Naive B cell (primary cell): ENCODE measurements around the gene LHFPL6. TPM values are rescaled to one million over a fixed set of nuclear protein-coding genes. Genes with fewer than 3 reads are reported as not detected.

Experiments used
- ATAC-seq, 2 donors: fragments of 150-1000 bp; cut with Tn5 transposase; 2 replicates each; pipeline ENCODE4 v1.10.0; 2021; ENCODE audit warnings: low read depth in 2 of 2, mild to moderate bottlenecking in 2 of 2, moderate library complexity in 2 of 2
- DNase-seq: peaks from one replicate; pipeline ENCODE4 v3.0.0; 2022
- H3K27ac Mint-ChIP-seq, 6 donors: one replicate each; pipeline ENCODE4 v1.8.0; 2020 to 2022; ENCODE audit warnings: mild to moderate bottlenecking in 6 of 6, mixed read lengths in 6 of 6, moderate library complexity in 5 of 6, inconsistent platforms in 2 of 6
- H3K27me3 Mint-ChIP-seq, 3 donors: one replicate each; pipeline ENCODE4 v1.8.0; 2021 to 2022; ENCODE audit warnings: mixed read lengths in 3 of 3, mild to moderate bottlenecking in 1 of 3
- H3K36me3 Mint-ChIP-seq, 2 donors: one replicate each; pipeline ENCODE4 v1.8.0; 2020 to 2022; ENCODE audit warnings: mixed read lengths in 2 of 2, inconsistent platforms in 1 of 2, mild to moderate bottlenecking in 1 of 2
- H3K4me1 Mint-ChIP-seq, 3 donors: one replicate each; pipeline ENCODE4 v1.8.0; 2020 to 2022; ENCODE audit warnings: mixed read lengths in 3 of 3, inconsistent platforms in 1 of 3, mild to moderate bottlenecking in 1 of 3, moderate library complexity in 1 of 3
- H3K4me3 Mint-ChIP-seq, 8 donors: one replicate each; pipeline ENCODE4 v1.8.0; 2020 to 2022; ENCODE audit warnings: mild to moderate bottlenecking in 8 of 8, mixed read lengths in 8 of 8, moderate library complexity in 8 of 8, inconsistent platforms in 2 of 8
- H3K9me3 Mint-ChIP-seq, 7 donors: one replicate each; pipeline ENCODE4 v1.8.0; 2020 to 2022; ENCODE audit warnings: mixed read lengths in 7 of 7, mild to moderate bottlenecking in 5 of 7, inconsistent platforms in 2 of 7, moderate library complexity in 1 of 7
- polyA plus RNA-seq, 6 donors: library from polyadenylated mRNA; unstranded; fragments of 300-500 nt; fragmentation: Illumina TruSeq; gene quantifications; one replicate each; pipeline ENCODE4 v1.2.3, GENCODE V29; 2021; ENCODE audit warnings: low read depth in 6 of 6

Gene LHFPL6
- polyA plus RNA-seq, 6 donors from 2014 or later = 0.12 to 0.25 (median 0.16) TPM; not detected in 2

DNA sequence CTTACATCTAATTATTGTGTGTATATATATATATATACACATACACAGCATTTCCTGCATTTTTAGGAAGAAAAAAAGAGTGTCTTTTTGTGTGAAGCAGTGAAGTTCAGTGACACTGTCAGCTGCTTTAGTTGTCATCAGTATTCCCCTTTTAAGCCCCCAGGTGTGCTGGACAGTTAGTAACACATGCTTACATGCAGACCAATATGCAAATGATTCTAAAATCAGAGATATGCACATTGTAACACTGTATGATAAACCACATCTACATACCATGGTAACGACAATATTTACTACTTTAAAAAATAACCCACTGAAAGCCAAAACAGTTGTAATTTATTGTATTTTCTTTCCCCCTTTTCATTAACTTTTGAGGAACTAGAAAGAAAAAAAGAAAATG, 16.8 kb downstream of the LHFPL6 start:
- no peaks in the 10 kb centered on the region for H3K27me3 Mint-ChIP-seq

DNA sequence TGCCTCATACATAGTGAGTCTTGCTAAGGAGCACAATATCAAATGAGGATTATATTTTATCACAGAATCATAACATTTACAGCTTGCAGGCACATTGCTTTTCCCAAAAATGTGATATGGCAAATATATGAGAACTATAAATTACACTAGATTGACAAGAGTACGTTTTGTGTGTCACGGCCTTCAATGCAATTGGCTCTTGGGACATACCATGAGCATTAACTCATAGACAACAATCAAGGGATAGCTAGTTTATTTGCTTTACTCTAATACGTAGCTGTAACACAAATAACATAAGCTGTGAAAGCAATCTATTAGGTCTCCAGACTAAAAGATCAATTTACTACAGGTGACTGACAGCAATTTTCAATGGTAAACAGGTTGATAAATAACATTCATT, 17.8 kb downstream of the LHFPL6 start:
- no peak overlapping the region for H3K27ac Mint-ChIP-seq
- H3K36me3 Mint-ChIP-seq = no peaks in the 10 kb centered on the region
- H3K4me3 Mint-ChIP-seq = no peak overlapping the region

More for the DNA sequence above, 16.8 kb downstream of the LHFPL6 start:
- no peak overlapping the region for H3K4me3 Mint-ChIP-seq
- DNase-seq = no peak
- H3K9me3 Mint-ChIP-seq = no peaks in the 10 kb centered on the region
- H3K36me3 Mint-ChIP-seq = no peaks in the 10 kb centered on the region
- peak in 1 of 2 donors; percentile 40 for ATAC-seq
- no peak overlapping the region for H3K27ac Mint-ChIP-seq
- H3K4me1 Mint-ChIP-seq = no peaks in the 10 kb centered on the region

DNA sequence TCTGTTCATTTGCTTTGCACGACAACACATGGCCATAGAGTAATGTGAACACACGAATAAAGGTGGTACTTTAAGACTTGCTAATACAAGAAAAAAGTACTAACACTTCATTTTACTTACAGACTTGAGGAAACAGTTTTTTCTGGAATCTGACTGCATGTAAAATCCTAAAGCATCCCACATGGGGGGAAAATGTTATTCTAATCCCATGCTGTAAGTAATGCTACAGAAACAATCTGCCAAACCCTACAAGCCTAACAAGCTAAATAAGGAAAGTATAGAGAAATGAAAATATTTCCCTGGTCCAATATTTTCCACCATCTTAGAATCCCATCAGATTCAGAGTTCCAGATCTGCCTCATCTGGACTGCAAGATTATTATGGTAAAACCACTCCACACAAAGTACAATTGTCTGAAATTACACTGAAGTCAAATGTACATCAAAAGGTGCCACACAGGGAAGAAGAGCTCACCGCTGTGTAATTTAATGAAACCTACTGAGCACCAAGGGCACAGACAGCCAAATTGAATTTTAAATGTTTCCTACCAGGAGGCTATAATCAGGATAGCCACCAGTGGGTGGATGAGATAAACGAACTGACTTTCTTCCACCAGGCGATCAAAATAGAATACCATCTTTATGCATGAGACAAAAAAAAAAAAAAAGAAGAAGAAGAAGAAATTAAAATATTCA, 22.0 kb downstream of the LHFPL6 start:
- no peaks in the 10 kb centered on the region for H3K4me1 Mint-ChIP-seq
- H3K27ac Mint-ChIP-seq = no peak overlapping the region
- H3K27me3 Mint-ChIP-seq = no peaks in the 10 kb centered on the region
- no peaks in the 10 kb centered on the region for H3K9me3 Mint-ChIP-seq
- ATAC-seq = no peak
- no peak for DNase-seq
- H3K36me3 Mint-ChIP-seq = no peaks in the 10 kb centered on the region
- H3K4me3 Mint-ChIP-seq = no peak overlapping the region

More for the DNA sequence above, 17.8 kb downstream of the LHFPL6 start:
- no peaks in the 10 kb centered on the region for H3K4me1 Mint-ChIP-seq
- no peaks in the 10 kb centered on the region for H3K27me3 Mint-ChIP-seq
- no peak for ATAC-seq
- no peak for DNase-seq
- no peaks in the 10 kb centered on the region for H3K9me3 Mint-ChIP-seq

DNA sequence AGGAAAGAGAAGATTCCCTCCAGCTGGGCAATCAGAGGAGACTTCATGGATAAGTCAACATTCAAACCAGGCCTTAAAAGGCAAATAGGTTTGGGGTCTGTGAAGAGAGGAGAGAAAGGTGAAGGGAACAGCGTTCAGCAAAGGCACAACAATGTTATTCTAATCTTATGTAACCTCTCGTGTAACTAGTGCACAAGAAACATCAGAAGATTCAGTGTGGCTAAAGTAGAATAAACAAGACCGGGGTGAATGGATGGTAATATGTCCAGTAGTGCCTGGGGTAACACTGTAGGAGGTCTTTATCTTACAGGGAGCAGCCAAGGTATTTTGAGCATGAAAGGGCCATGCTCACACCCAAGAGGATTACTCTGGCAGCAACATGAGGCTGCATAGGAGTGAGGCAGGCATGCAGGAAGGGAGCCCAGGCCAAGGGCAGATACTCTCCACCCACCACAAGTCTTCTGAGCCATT, 24.1 kb downstream of the LHFPL6 start:
- H3K4me1 Mint-ChIP-seq = no peaks in the 10 kb centered on the region
- no peak for DNase-seq
- ATAC-seq = no peak
- no peak overlapping the region for H3K27ac Mint-ChIP-seq
- H3K36me3 Mint-ChIP-seq = no peaks in the 10 kb centered on the region
- H3K4me3 Mint-ChIP-seq = no peak overlapping the region
- no peaks in the 10 kb centered on the region for H3K9me3 Mint-ChIP-seq
- H3K27me3 Mint-ChIP-seq = no peaks in the 10 kb centered on the region

DNA sequence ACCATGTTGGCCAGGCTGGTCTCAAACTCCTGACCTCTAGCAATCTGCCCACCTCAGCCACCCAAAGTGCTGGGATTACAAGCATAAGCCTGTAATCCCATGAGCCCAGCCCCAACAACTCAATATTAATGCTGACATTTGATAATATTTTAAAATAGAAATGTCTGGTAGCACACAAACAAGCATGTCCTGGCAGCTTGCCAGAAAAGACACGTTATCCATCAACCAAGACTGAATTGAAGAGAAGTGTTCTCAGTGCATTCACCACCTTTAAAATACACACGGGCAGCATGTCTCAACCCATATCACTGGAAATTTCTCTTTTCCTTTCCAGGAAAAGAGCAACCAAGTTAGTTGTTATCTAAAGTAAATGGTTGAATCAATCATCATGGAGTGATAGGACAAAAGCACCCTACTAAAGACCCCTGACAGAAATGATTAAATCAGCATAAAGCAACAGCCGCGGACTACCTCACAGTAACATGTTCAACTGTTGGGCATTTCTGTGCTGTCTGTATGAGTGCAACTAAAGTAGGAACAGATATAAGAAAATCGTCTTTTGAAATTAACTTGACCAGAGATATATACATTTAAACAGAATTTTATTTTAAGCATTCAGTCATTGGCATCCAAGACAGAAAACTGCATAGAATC, 25.0 kb downstream of the LHFPL6 start:
- Mint-ChIP-seq H3K4me3 (no peak overlapping the region), H3K4me1 (no peaks in the 10 kb centered on the region), H3K9me3 (no peaks in the 10 kb centered on the region), H3K27ac (no peak overlapping the region), H3K36me3 (no peaks in the 10 kb centered on the region), H3K27me3 (no peaks in the 10 kb centered on the region)
- DNase-seq (no peak), ATAC-seq (no peak)

DNA sequence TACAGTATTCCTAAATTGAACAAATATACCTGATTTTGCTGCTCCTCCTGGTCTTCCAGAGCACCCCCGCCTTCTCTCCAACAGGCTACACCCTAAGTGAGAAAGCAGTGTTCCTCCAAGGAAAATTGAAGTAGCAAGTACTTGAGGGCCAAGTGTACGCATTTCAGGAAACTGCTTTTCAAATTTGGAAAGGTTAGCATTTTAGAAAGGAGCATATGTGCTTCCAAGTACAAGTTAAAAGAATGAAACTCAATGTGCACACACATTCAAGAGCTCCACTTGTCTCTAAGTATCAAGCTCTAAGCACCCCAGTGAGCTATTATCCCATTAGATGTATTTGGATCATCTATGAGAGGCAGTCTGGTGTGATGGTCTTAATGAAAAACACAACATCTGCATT, 25.8 kb downstream of the LHFPL6 start:
- Mint-ChIP-seq H3K27ac (no peak overlapping the region), H3K4me3 (no peak overlapping the region), H3K27me3 (no peaks in the 10 kb centered on the region), H3K9me3 (no peaks in the 10 kb centered on the region), H3K4me1 (no peaks in the 10 kb centered on the region), H3K36me3 (no peaks in the 10 kb centered on the region)
- no peak for DNase-seq
- ATAC-seq = no peak

DNA sequence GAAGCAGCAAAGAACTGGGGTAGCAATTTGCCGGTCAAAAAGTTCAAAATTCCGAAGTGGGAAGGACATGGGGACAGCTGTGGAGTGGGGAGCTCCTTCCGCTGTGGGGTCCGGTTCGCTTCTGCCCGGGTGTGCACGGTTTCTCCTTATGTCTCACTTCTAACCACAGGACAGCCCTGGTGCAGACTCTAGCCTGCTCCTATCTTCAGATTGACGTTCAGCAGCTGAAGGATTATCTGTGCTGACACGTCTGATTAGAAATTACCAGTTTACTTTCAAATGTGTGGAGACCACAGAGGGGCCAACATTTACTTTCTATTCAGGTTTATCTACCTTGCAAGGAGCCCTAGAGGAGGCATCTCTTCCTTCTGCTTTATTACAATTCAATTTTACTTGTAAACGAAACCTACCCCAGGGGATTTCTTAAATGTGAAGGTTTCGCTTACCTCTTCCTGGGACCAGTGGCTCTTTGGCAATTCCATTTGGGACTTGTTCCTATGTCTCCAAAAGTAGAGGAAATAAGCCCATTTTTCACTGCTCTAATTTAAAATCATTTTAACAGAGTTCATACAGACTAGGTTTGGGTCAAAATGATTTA, 27.3 kb downstream of the LHFPL6 start:
- no peak for ATAC-seq
- Mint-ChIP-seq H3K36me3 (no peaks in the 10 kb centered on the region), H3K27me3 (no peaks in the 10 kb centered on the region), H3K4me3 (no peak overlapping the region), H3K27ac (no peak overlapping the region), H3K4me1 (no peaks in the 10 kb centered on the region), H3K9me3 (no peaks in the 10 kb centered on the region)
- no peak for DNase-seq

DNA sequence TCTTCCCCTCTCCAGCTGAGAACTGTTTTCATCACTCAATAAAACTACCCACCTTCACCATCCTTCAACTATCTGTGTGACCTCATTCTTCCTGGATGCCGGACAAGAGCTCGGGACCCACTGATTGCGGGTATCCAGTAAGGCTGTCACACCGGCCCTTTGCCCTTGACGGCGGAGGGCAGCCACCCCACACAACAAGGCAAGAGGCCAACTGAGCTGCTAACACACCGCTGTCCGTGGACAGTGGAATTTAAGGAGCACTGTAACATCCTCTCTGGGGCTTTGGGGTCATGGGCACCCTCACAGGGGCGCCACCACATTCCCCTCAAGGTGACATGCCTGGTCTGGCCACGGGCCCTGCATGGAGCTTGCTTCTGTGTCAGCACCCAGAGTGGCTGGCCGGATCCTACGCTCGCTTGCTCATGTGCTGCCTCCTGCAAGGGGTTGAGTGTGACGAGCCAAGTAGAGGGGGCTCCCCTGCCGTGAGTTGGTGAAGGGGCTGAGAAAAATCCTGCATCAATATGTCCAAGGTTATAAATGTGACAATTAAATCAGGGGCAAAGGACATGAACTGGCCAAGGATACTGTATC, 31.4 kb downstream of the LHFPL6 start:
- Mint-ChIP-seq H3K4me1 (no peaks in the 10 kb centered on the region), H3K27ac (no peak overlapping the region), H3K36me3 (no peaks in the 10 kb centered on the region), H3K27me3 (peaks cover 0 to 6% (median 0%) of the 10 kb centered on the region in 3 donors), H3K9me3 (no peaks in the 10 kb centered on the region), H3K4me3 (no peak overlapping the region)
- DNase-seq = no peak
- no peak for ATAC-seq

DNA sequence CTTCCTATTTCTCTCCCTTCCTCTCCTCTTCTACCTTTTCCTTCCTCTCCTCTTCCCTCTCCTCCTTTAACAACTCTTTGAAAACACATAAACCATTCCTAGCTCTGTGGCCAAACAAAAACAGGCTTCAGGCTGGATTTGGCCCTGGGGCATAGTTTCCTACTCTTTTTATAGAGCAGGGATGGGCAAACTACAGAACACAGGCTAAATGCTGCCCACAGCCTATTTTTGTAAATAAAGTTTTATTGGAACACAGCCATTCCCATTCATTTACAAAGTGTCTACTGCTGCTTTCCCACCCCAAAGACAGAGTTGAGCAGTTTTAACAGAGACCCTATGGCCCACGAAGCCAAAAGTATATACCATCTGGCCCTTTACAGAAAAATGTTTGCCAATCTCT, 35.4 kb downstream of the LHFPL6 start:
- no peaks in the 10 kb centered on the region for H3K9me3 Mint-ChIP-seq

DNA sequence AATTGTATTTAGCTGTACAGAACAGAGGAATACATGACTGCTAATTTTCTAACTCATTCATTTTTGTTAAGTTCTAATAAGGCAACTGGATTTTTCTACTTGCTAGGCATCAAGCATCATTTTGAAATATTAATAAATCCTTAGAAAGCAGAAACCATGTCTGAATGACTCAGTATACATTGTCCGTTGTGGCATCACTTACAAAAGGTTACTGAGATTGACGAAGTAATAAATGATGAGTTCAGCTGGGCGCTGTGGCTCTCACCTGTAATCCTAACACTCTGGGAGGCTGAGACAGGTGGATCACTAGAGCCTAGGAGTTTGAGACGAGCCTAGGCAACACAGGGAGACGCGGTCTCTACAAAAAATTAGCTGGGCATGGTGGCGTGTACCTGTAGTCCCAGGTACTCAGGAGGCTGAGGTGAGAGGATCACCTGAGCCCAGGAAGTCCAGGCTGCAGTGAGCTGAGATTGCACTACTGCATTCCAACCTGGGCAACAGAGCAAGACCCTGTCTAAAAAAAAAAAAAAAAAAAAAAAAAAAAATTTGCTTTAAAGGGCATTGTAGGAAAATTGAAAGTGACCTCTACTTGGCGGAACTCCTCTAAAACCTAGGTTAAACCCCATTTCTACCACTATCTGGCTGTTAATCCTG, 36.6 kb downstream of the LHFPL6 start:
- ATAC-seq (no peak), DNase-seq (no peak)
- Mint-ChIP-seq H3K4me3 (no peak overlapping the region), H3K27ac (no peak overlapping the region), H3K9me3 (no peaks in the 10 kb centered on the region), H3K36me3 (no peaks in the 10 kb centered on the region), H3K27me3 (peaks cover 0 to 6% (median 0%) of the 10 kb centered on the region in 3 donors), H3K4me1 (no peaks in the 10 kb centered on the region)

More for the DNA sequence above, 35.4 kb downstream of the LHFPL6 start:
- no peaks in the 10 kb centered on the region for H3K4me1 Mint-ChIP-seq
- peaks cover 0 to 6% (median 0%) of the 10 kb centered on the region in 3 donors for H3K27me3 Mint-ChIP-seq
- H3K4me3 Mint-ChIP-seq = no peak overlapping the region
- no peak overlapping the region for H3K27ac Mint-ChIP-seq
- H3K36me3 Mint-ChIP-seq = no peaks in the 10 kb centered on the region
- DNase-seq = no peak
- ATAC-seq = no peak

DNA sequence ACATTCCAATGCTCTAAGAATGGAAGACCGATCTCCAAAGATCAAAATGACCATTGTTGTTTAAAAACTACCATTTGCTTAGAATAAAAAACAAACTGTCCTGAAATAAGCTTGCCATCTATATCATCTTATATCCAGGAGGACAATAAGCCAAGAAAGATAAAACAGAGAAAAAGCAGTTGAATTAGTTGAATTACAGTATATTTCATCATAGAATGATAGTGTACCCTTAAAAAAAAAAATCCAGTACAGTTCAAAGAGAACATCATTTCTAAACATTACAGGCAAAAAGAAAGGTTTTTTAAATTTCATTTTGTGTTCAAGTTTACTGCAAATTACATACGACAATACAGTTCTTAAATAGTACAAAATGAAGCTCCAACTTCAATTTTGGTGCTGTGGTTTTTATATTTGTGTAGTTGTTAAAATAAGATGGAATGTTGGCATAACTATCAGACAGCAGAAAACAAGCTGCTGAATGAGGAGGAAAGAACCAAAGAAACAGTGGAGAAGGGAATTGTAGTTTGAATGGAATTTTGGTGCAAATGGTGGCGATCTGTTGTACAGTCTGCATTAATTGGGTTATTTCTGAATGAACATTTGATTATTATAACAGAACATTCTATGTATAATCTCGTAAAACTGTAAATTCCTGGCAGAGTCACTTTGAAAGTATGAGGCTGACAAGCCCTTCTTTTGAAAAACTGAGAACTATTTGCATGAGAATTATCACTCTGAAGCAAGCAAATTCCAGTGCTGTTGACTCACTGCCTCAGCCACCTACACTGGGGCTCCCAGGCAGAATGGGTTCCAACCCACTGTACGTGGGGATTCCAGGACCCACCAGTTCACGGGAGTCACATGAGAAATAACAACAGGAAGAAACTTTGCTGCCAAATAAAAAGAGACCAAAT, 37.7 kb downstream of the LHFPL6 start:
- Mint-ChIP-seq H3K27ac (no peak overlapping the region), H3K4me3 (no peak overlapping the region), H3K27me3 (peaks cover 0 to 6% (median 0%) of the 10 kb centered on the region in 3 donors), H3K36me3 (no peaks in the 10 kb centered on the region), H3K9me3 (no peaks in the 10 kb centered on the region), H3K4me1 (no peaks in the 10 kb centered on the region)
- DNase-seq (no peak), ATAC-seq (no peak)

DNA sequence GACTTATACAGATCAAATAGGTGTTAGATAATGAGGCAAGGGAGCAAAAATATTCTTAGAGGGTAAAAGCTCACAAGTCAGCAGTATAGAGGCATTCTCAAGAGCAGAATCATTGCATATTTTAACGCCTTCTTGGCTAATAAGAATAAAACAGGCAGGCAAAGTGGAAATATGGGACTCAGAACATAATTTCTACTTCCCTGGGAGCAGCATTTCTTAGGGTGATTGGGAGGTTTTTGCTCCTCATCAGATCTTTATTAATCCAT, 39.6 kb downstream of the LHFPL6 start:
- Mint-ChIP-seq H3K4me1 (no peaks in the 10 kb centered on the region), H3K36me3 (no peaks in the 10 kb centered on the region), H3K4me3 (no peak overlapping the region), H3K9me3 (no peaks in the 10 kb centered on the region), H3K27me3 (no peaks in the 10 kb centered on the region), H3K27ac (no peak overlapping the region)
- ATAC-seq (no peak), DNase-seq (no peak)

DNA sequence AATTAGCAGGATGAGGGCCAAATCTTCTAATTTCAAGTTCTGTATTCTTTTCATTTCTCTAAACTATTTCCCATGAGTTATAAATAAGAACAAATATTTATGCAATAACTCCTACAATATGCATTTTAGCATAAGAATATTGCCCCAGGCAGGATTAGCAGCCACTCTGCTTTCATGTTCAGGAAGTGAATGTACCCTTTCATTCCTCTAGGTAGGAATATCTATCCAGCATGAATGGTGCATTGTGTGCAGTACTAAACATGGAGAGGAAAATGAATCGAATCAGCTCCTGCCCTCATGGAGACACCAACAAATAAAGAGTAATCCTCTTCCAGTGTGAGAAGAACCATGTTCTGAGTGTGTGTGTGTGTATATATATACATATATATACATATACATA, 41.0 kb downstream of the LHFPL6 start:
- no peak overlapping the region for H3K27ac Mint-ChIP-seq
- DNase-seq (no peak), ATAC-seq (no peak)
- peaks cover 0 to 1% (median 0%) of the 10 kb centered on the region in 7 donors for H3K9me3 Mint-ChIP-seq
- no peaks in the 10 kb centered on the region for H3K4me1 Mint-ChIP-seq
- H3K27me3 Mint-ChIP-seq = no peaks in the 10 kb centered on the region
- no peak overlapping the region for H3K4me3 Mint-ChIP-seq
- H3K36me3 Mint-ChIP-seq = no peaks in the 10 kb centered on the region
